IMR-90 (cell line): ENCODE data around the gene KCNMA1. TPM values are rescaled to one million over a fixed set of nuclear protein-coding genes. Genes with fewer than 3 reads are reported as not detected.

ENCODE experiments used
- ATAC-seq: fragments of 200-7000 bp; cut with Tn5 transposase; 2 replicates; pipeline ENCODE4 v1.9.1; 2020; ENCODE audit warnings: low read depth, mild to moderate bottlenecking, moderate library complexity
- BruUV-seq: library from RNA; stranded (reverse); fragments of 400-500 nt; replicated peaks from 2 replicates; lab custom pipeline; 2021; lab: Mats Ljungman, UMichigan
- CTCF ChIA-PET: fragments of 300-600 bp; formaldehyde crosslinking; extraction: SDS; loops from one replicate; lab custom pipeline; 2021; ENCODE audit warnings: antibody characterized with exemption; lab: Yijun Ruan, JAX
- POLR2A ChIA-PET: fragments of 300-600 bp; sonication (Branson Sonifier 250); formaldehyde crosslinking; loops from one replicate; lab custom pipeline; 2022; ENCODE audit warnings: antibody characterized with exemption; ENCODE audit not compliant: unreplicated experiment; lab: Charles Lee
- DNase-seq: peaks from one replicate; pipeline ENCODE4 v3.0.0; 2013
- H2AFZ ChIP-seq: replicated peaks from 2 replicates; pipeline ENCODE3; 2013; ENCODE audit warnings: low read length, mild to moderate bottlenecking; ENCODE audit not compliant: poor library complexity
- H2AK5ac ChIP-seq: 2 replicates; pipeline ENCODE4 v1.6.1; 2013; ENCODE audit warnings: low read depth, low read length, inconsistent platforms
- H2AK9ac ChIP-seq: replicated peaks from 2 replicates; pipeline ENCODE3; 2013; ENCODE audit warnings: mild to moderate bottlenecking, low read depth, low read length, moderate library complexity; ENCODE audit not compliant: poor library complexity
- H2BK120ac ChIP-seq: 2 replicates; pipeline ENCODE4 v1.6.1; 2013; ENCODE audit warnings: low read depth, low read length, inconsistent platforms
- H2BK15ac ChIP-seq: 3 replicates; pipeline ENCODE4 v1.6.1; 2013; ENCODE audit warnings: low read depth, low read length, inconsistent platforms
- H2BK20ac ChIP-seq: 2 replicates; pipeline ENCODE4 v1.6.1; 2013; ENCODE audit warnings: low read depth, mild to moderate bottlenecking, inconsistent platforms, low read length, moderate library complexity
- H2BK5ac ChIP-seq: 2 replicates; pipeline ENCODE4 v1.6.1; 2013; ENCODE audit warnings: mild to moderate bottlenecking, low read depth, low read length, inconsistent platforms; ENCODE audit not compliant: poor library complexity, severe bottlenecking
- H3K14ac ChIP-seq: replicated peaks from 2 replicates; pipeline ENCODE4 v1.6.1; 2013; ENCODE audit warnings: low read depth, low read length, inconsistent platforms
- H3K18ac ChIP-seq: 2 replicates; pipeline ENCODE4 v1.6.1; 2013; ENCODE audit warnings: low read depth, low read length, control low read depth
- H3K23ac ChIP-seq: 2 replicates; pipeline ENCODE4 v1.6.1; 2013; ENCODE audit warnings: low read depth, low read length, inconsistent platforms
- H3K27ac ChIP-seq: 2 replicates; pipeline ENCODE4 v1.5.1; 2013; ENCODE audit warnings: mild to moderate bottlenecking, control low read depth, low read length; ENCODE audit not compliant: insufficient read depth
- H3K27me3 ChIP-seq: 2 replicates; pipeline ENCODE4 v1.6.1; 2013; ENCODE audit warnings: low read length; ENCODE audit not compliant: control insufficient read depth, insufficient read depth
- H3K36me3 ChIP-seq: 2 replicates; pipeline ENCODE4 v1.6.1; 2013; ENCODE audit warnings: low read length, mixed read lengths; ENCODE audit not compliant: control insufficient read depth, insufficient read depth
- H3K4ac ChIP-seq: 2 replicates; pipeline ENCODE4 v1.6.1; 2013; ENCODE audit warnings: low read depth, low read length, inconsistent platforms
- H3K4me1 ChIP-seq: 2 replicates; pipeline ENCODE4 v1.6.1; 2013; ENCODE audit warnings: low read length, mixed read lengths; ENCODE audit not compliant: control insufficient read depth, insufficient read depth
- H3K4me2 ChIP-seq: 2 replicates; pipeline ENCODE4 v1.6.1; 2013; ENCODE audit warnings: low read depth, mild to moderate bottlenecking, control low read depth, low read length, moderate library complexity
- H3K4me3 ChIP-seq: 2 replicates; pipeline ENCODE4 v1.5.1; 2013; ENCODE audit warnings: low read depth, mild to moderate bottlenecking, control low read depth, low read length, moderate library complexity; ENCODE audit not compliant: insufficient read depth
- H3K56ac ChIP-seq: 2 replicates; pipeline ENCODE4 v1.6.1; 2013; ENCODE audit warnings: low read length, inconsistent platforms; ENCODE audit not compliant: insufficient read depth; ENCODE audit errors: extremely low read depth
- H3K79me1 ChIP-seq, 2 experiments: 2 replicates each; pipeline ENCODE4 v1.6.1; 2013; ENCODE audit warnings: low read length in 2 of 2, inconsistent platforms in 1 of 2, low read depth in 1 of 2
- H3K9ac ChIP-seq: 2 replicates; pipeline ENCODE4 v1.6.1; 2013; ENCODE audit warnings: low read depth, low read length, control low read depth
- H3K9me1 ChIP-seq: 2 replicates; pipeline ENCODE4 v1.6.1; 2013; ENCODE audit warnings: low read length, inconsistent platforms; ENCODE audit not compliant: insufficient read depth
- H3K9me3 ChIP-seq: 2 replicates; pipeline ENCODE4 v1.6.1; 2013; ENCODE audit warnings: low read length; ENCODE audit not compliant: control insufficient read depth, insufficient read depth
- H4K20me1 ChIP-seq: 2 replicates; pipeline ENCODE4 v1.6.1; 2013; ENCODE audit warnings: low read length, inconsistent platforms; ENCODE audit not compliant: insufficient read depth
- H4K5ac ChIP-seq: 2 replicates; pipeline ENCODE4 v1.6.1; 2013; ENCODE audit warnings: mild to moderate bottlenecking, low read depth, low read length, control low read depth
- H4K8ac ChIP-seq, 2 experiments: 2 replicates each; pipeline ENCODE4 v1.6.1; 2013; ENCODE audit warnings: low read depth in 2 of 2, low read length in 2 of 2, control low read depth in 1 of 2, inconsistent platforms in 1 of 2
- H4K91ac ChIP-seq: 2 replicates; pipeline ENCODE4 v1.6.1; 2013; ENCODE audit warnings: low read depth, low read length, inconsistent platforms; ENCODE audit not compliant: insufficient read depth
- BHLHE40 ChIP-seq: fragments of 150-350 bp; IDR thresholded peaks from 2 replicates; pipeline ENCODE4 v1.6.1; 2016; ENCODE audit warnings: mild to moderate bottlenecking, low read depth, low read length
- CEBPB ChIP-seq: IDR thresholded peaks from 2 replicates; pipeline ENCODE4 v1.6.1; 2012; ENCODE audit warnings: low read depth, low read length, improper control_type of control experiment
- CHD1 ChIP-seq: IDR thresholded peaks from 2 replicates; pipeline ENCODE4 v1.6.1; 2012; ENCODE audit warnings: low read depth, low read length, improper control_type of control experiment
- FOS ChIP-seq: fragments of 150-350 bp; IDR thresholded peaks from 2 replicates; pipeline ENCODE4 v1.6.1; 2016; ENCODE audit warnings: low read depth, low read length
- MAFK ChIP-seq: IDR thresholded peaks from 2 replicates; pipeline ENCODE4 v1.6.1; 2012; ENCODE audit warnings: low read depth, low read length, improper control_type of control experiment
- MAZ ChIP-seq: IDR thresholded peaks from 2 replicates; pipeline ENCODE4 v1.6.1; 2012; ENCODE audit warnings: low read depth, mild to moderate bottlenecking, low read length, improper control_type of control experiment, moderate library complexity, borderline replicate concordance
- MXI1 ChIP-seq: IDR thresholded peaks from 2 replicates; pipeline ENCODE4 v1.6.1; 2012; ENCODE audit warnings: low read depth, mild to moderate bottlenecking, low read length, moderate library complexity, borderline replicate concordance
- NFE2L2 ChIP-seq: fragments of 150-350 bp; IDR thresholded peaks from 2 replicates; pipeline ENCODE4 v1.6.1; 2016; ENCODE audit warnings: low read depth, mild to moderate bottlenecking, low read length
- POLR2A ChIP-seq: IDR thresholded peaks from 2 replicates; pipeline ENCODE4 v1.6.1; 2012; ENCODE audit warnings: mild to moderate bottlenecking, low read depth, low read length
- RAD21 ChIP-seq: IDR thresholded peaks from 2 replicates; pipeline ENCODE4 v1.6.1; 2012; ENCODE audit warnings: low read length, improper control_type of control experiment
- RCOR1 ChIP-seq: IDR thresholded peaks from 2 replicates; pipeline ENCODE4 v1.6.1; 2012; ENCODE audit warnings: mild to moderate bottlenecking, low read length, improper control_type of control experiment; ENCODE audit not compliant: insufficient replicate concordance
- RFX5 ChIP-seq: IDR thresholded peaks from 2 replicates; pipeline ENCODE4 v1.8.0; 2012; ENCODE audit warnings: low read depth, mild to moderate bottlenecking, low read length, moderate library complexity
- SMC3 ChIP-seq: fragments of 150-350 bp; IDR thresholded peaks from 2 replicates; pipeline ENCODE4 v1.6.1; 2016; ENCODE audit warnings: low read depth, mild to moderate bottlenecking, antibody characterized with exemption, low read length, moderate library complexity
- USF2 ChIP-seq: fragments of 150-350 bp; IDR thresholded peaks from 2 replicates; pipeline ENCODE4 v1.6.1; 2017; ENCODE audit warnings: mild to moderate bottlenecking, antibody characterized with exemption, low read length, low read depth
- WGBS, 2 experiments: methylation state at CpG; one replicate each; pipeline versions ENCODE4 v1.1.5 to v1.1.7; 2013; ENCODE audit warnings: missing lambda C conversion rate in 2 of 2; ENCODE audit not compliant: insufficient read length in 1 of 2; ENCODE audit errors: extremely low coverage in 2 of 2; 5-methylcytosine and 5-hydroxymethylcytosine counted together
- dilution Hi-C: fragments of 300-500 bp; cut with HindIII; formaldehyde crosslinking; loops from one replicate; pipeline ENCODE4 v1.14.3; 2018; ENCODE audit warnings: low sequenced_read_pairs; ENCODE audit not compliant: unreplicated experiment
- in situ Hi-C: fragments of 300-500 bp; cut with MboI; formaldehyde crosslinking; loops from 3 replicates; pipeline ENCODE4 v1.14.3; 2019; ENCODE audit warnings: low sequenced_read_pairs, inconsistent platforms, mixed read lengths
- intact Hi-C: fragments of 100-400 bp; cut with micrococcal nuclease; formaldehyde crosslinking; loops from 2 replicates; pipeline ENCODE4 v1.10.0; 2022
- polyA plus RNA-seq, 3 experiments: library from polyadenylated mRNA; depleted of rRNA; stranded (reverse); fragments of >200 nt; gene quantifications; 2 replicates each; pipeline ENCODE4 v1.2.3, GENCODE V29; 2012; ENCODE audit warnings: low replicate concordance in 1 of 3
- total RNA-seq: library from RNA; depleted of rRNA; stranded (reverse); fragments of >200 nt; gene quantifications from 2 replicates; pipeline ENCODE4 v1.2.3, GENCODE V29; 2012
- TF ChIP-seq, protein P1 (sequence below): conservative IDR thresholded peaks from 2 replicates; pipeline ENCODE4 v1.5.1; 2012; ENCODE audit warnings: mild to moderate bottlenecking, low read depth, low read length, improper control_type of control experiment
- TF ChIP-seq, protein P2 (sequence below): fragments of 150-350 bp; IDR thresholded peaks from 2 replicates; pipeline ENCODE4 v1.6.1; 2016; ENCODE audit warnings: low read depth, mild to moderate bottlenecking, low read length, moderate library complexity, borderline replicate concordance

Gene KCNMA1
- total and polyA plus RNA-seq, 2 of the 4 experiments (the other 2 are of a cell fraction), result 25.6 to 29.6 TPM

DNA sequence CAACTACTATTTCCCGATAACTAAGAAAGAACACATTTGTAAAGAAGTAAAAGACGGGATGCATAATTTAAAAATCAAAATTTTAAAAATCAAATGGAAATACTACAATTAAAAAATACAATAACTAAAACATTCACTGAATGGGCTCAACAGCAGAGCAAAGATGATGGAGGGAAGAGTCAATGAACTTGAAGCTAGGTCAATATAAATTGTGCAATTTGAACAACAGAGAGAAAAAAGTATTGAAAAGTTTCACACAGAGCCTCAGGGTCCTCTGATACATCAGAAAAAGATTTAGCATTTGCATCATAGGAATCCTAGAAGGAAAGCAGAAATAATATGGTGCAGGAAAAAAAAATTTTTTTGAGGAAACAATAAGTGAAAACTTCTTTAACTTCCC, 581.0 kb downstream of the KCNMA1 start:
- BruUV-seq, result no TSS peak
- ChIA-PET POLR2A (no interaction called here), CTCF (no interaction called here)
- no peak overlapping the region for H4K91ac ChIP-seq
- no peak overlapping the region for H3K4me2 ChIP-seq
- no peak overlapping the region for H2BK20ac ChIP-seq
- no peak overlapping the region for H4K8ac ChIP-seq
- no peak overlapping the region for H2AFZ ChIP-seq
- H3K18ac ChIP-seq, result no peak overlapping the region
- dilution Hi-C loops, result no loop called here
- no peak overlapping the region for H2BK120ac ChIP-seq
- H3K4me1 ChIP-seq, result no peaks in the 10 kb centered on the region; the same call in 1 of the 2 replicates
- H3K9me1 ChIP-seq, result no peaks in the 10 kb centered on the region
- H3K9ac ChIP-seq, result no peak overlapping the region
- no peak overlapping the region for H3K56ac ChIP-seq
- no peak overlapping the region for H3K23ac ChIP-seq
- H3K27ac ChIP-seq, result no peak overlapping the region
- no peak for TF ChIP-seq CEBPB
- no peak for TF ChIP-seq BHLHE40
- no peak for TF ChIP-seq POLR2A
- TF ChIP-seq, protein P1, sequence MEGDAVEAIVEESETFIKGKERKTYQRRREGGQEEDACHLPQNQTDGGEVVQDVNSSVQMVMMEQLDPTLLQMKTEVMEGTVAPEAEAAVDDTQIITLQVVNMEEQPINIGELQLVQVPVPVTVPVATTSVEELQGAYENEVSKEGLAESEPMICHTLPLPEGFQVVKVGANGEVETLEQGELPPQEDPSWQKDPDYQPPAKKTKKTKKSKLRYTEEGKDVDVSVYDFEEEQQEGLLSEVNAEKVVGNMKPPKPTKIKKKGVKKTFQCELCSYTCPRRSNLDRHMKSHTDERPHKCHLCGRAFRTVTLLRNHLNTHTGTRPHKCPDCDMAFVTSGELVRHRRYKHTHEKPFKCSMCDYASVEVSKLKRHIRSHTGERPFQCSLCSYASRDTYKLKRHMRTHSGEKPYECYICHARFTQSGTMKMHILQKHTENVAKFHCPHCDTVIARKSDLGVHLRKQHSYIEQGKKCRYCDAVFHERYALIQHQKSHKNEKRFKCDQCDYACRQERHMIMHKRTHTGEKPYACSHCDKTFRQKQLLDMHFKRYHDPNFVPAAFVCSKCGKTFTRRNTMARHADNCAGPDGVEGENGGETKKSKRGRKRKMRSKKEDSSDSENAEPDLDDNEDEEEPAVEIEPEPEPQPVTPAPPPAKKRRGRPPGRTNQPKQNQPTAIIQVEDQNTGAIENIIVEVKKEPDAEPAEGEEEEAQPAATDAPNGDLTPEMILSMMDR, result no peak
- TF ChIP-seq RAD21, result no peak
- TF ChIP-seq SMC3, result no peak
- no peak for TF ChIP-seq MXI1
- no peak for TF ChIP-seq MAZ
- TF ChIP-seq MAFK, result no peak
- no peak for TF ChIP-seq RCOR1
- TF ChIP-seq, protein P2, sequence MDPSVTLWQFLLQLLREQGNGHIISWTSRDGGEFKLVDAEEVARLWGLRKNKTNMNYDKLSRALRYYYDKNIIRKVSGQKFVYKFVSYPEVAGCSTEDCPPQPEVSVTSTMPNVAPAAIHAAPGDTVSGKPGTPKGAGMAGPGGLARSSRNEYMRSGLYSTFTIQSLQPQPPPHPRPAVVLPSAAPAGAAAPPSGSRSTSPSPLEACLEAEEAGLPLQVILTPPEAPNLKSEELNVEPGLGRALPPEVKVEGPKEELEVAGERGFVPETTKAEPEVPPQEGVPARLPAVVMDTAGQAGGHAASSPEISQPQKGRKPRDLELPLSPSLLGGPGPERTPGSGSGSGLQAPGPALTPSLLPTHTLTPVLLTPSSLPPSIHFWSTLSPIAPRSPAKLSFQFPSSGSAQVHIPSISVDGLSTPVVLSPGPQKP, result no peak
- no peak for TF ChIP-seq RFX5
- TF ChIP-seq FOS, result no peak
- TF ChIP-seq NFE2L2, result no peak
- TF ChIP-seq CHD1, result no peak
- TF ChIP-seq USF2, result no peak
- no peaks in the 10 kb centered on the region for H4K20me1 ChIP-seq
- H3K36me3 ChIP-seq, result no peaks in the 10 kb centered on the region
- no peak overlapping the region for H2BK5ac ChIP-seq
- ATAC-seq, result no peak
- H3K4ac ChIP-seq, result no peak overlapping the region
- H4K5ac ChIP-seq, result no peak overlapping the region
- no peak for DNase-seq
- no CpG with 5 or more reads among the region's 2 CpGs for WGBS, 2 experiments
- H2AK5ac ChIP-seq, result no peak overlapping the region
- H3K79me1 ChIP-seq, result no peaks in the 10 kb centered on the region
- no peaks in the 10 kb centered on the region for H3K27me3 ChIP-seq
- no peak overlapping the region for H3K14ac ChIP-seq
- in situ Hi-C loops, result no loop called here
- no peaks in the 10 kb centered on the region for H3K9me3 ChIP-seq
- no peak overlapping the region for H2BK15ac ChIP-seq
- H2AK9ac ChIP-seq, result no peak overlapping the region
- no peak overlapping the region for H3K4me3 ChIP-seq
- intact Hi-C loops, result no loop called here
